Activated CD8-positive, alpha-beta memory T cell treated with anti-CD3 and anti-CD28 coated beads for 48 hours (primary cell): ENCODE data around the gene CECR2.

Experiments used
- DNase-seq, 3 experiments: peaks; one replicate each; pipeline ENCODE4 v3.0.0-alpha.2; 2020; ENCODE audit warnings: low read depth in 2 of 3, low spot score in 2 of 3

Gene CECR2

GRCh38 chr22:17369439-17370025 lies at the start of gene CECR2:
Gene CECR2, plus strand, starts transcription at chr22:17369460. Its CDS starts 324 bp downstream, at chr22:17369784.
- DNase-seq = no peak

- DNase-seq = no peak
These were observed 49.7 kb upstream of the CECR2 start for GRCh38 chr22:17319546-17319945.

- DNase-seq = no peak
These were observed 46.7 kb upstream of the CECR2 start for GRCh38 chr22:17322511-17322910.

GRCh38 chr22:17331690-17332089 lies 37.6 kb upstream of the CECR2 start:
- no peak for DNase-seq

GRCh38 chr22:17332109-17332800 lies 37.0 kb upstream of the CECR2 start:
- DNase-seq = no peak

- DNase-seq = no peak
These were observed 35.2 kb upstream of the CECR2 start for GRCh38 chr22:17334059-17334458.

GRCh38 chr22:17334983-17335382 lies 34.3 kb upstream of the CECR2 start:
- no peak for DNase-seq

- DNase-seq = no peak
These were observed 33.2 kb upstream of the CECR2 start for GRCh38 chr22:17336061-17336460.

GRCh38 chr22:17337639-17338038 lies 31.6 kb upstream of the CECR2 start:
- no peak for DNase-seq

GRCh38 chr22:17339095-17339693 lies 30.1 kb upstream of the CECR2 start:
- no peak for DNase-seq

- DNase-seq = no peak
These were observed 26.9 kb upstream of the CECR2 start for GRCh38 chr22:17342361-17342760.

- DNase-seq = no peak
These were observed 25.5 kb upstream of the CECR2 start for GRCh38 chr22:17343766-17344165.

GRCh38 chr22:17346578-17346977 lies 22.7 kb upstream of the CECR2 start:
- DNase-seq = no peak

- no peak for DNase-seq
These were observed 21.5 kb upstream of the CECR2 start for GRCh38 chr22:17347724-17348123.

- DNase-seq = no peak
These were observed 20.7 kb upstream of the CECR2 start for GRCh38 chr22:17348464-17349103.

- DNase-seq = no peak
These were observed 20.1 kb upstream of the CECR2 start for GRCh38 chr22:17349172-17349571.

- no peak for DNase-seq
These were observed 19.0 kb upstream of the CECR2 start for GRCh38 chr22:17350292-17350691.

- DNase-seq = no peak
These were observed 16.5 kb upstream of the CECR2 start for GRCh38 chr22:17352798-17353197.

GRCh38 chr22:17357688-17358087 lies 11.6 kb upstream of the CECR2 start:
- no peak for DNase-seq

- DNase-seq = no peak
These were observed 10.8 kb upstream of the CECR2 start for GRCh38 chr22:17358415-17358814.

- DNase-seq = no peak
These were observed 9.8 kb upstream of the CECR2 start for GRCh38 chr22:17359501-17359900.

- DNase-seq = no peak
These were observed 2.9 kb upstream of the CECR2 start for GRCh38 chr22:17366329-17366728.
